HG03460 (cell line): ENCODE data around the gene FRMD1.
"Not testable (repeated sequence)": the region's sequence is repeated elsewhere in the genome, so short reads cannot be mapped to it uniquely, and the experiment has no call there.

Experiments used
- ATAC-seq: cut with Tn5 transposase; IDR thresholded peaks from one replicate; pipeline ENCODE4 v1.9.1; 2021; ENCODE audit not compliant: unreplicated experiment

FRMD1 gene

GRCh38 chr6:168081858-168082546 is 3.0 kb upstream of the FRMD1 start:
- no peak for ATAC-seq

GRCh38 chr6:168080393-168081077 is 1.5 kb upstream of the FRMD1 start:
- ATAC-seq, result no peak

GRCh38 chr6:168078175-168078942 is 653 bp downstream of the FRMD1 start:
- ATAC-seq, result no peak

GRCh38 chr6:168077401-168077800 is 1.6 kb downstream of the FRMD1 start:
- not testable (repeated sequence) for ATAC-seq

- no peak for ATAC-seq
These were observed 3.2 kb downstream of the FRMD1 start for GRCh38 chr6:168075787-168076202.

GRCh38 chr6:168075216-168075615 is 3.8 kb downstream of the FRMD1 start:
- ATAC-seq, result no peak

- no peak for ATAC-seq
These were observed 4.9 kb downstream of the FRMD1 start for GRCh38 chr6:168073937-168074730.

- no peak for ATAC-seq
These were observed 6.3 kb downstream of the FRMD1 start for GRCh38 chr6:168072730-168073129.

GRCh38 chr6:168072261-168072660 is 6.8 kb downstream of the FRMD1 start:
- ATAC-seq, result no peak

GRCh38 chr6:168071620-168072019 is 7.4 kb downstream of the FRMD1 start:
- no peak for ATAC-seq

- ATAC-seq, result no peak
These were observed 8.2 kb downstream of the FRMD1 start for GRCh38 chr6:168070804-168071203.

GRCh38 chr6:168067081-168067759 is 11.8 kb downstream of the FRMD1 start:
- ATAC-seq, result no peak

GRCh38 chr6:168064226-168064807 is 14.7 kb downstream of the FRMD1 start:
- no peak for ATAC-seq

- no peak for ATAC-seq
These were observed 15.6 kb downstream of the FRMD1 start for GRCh38 chr6:168063431-168063830.

GRCh38 chr6:168062346-168063289 is 16.4 kb downstream of the FRMD1 start:
- ATAC-seq, result no peak

GRCh38 chr6:168061269-168062210 is 17.5 kb downstream of the FRMD1 start:
- ATAC-seq, result no peak

GRCh38 chr6:168060521-168060931 is 18.5 kb downstream of the FRMD1 start:
- no peak for ATAC-seq
